Nephron (organoid): ENCODE results near the gene TIMM23B.
"Not testable (repeated sequence)": the region's sequence is repeated elsewhere in the genome, so short reads cannot be mapped to it uniquely, and the experiment has no call there.

Experiments used
- H3K27ac Mint-ChIP-seq, 3 experiments: 2 replicates each; pipeline ENCODE4 v1.8.0; 2020; ENCODE audit warnings: mixed read lengths in 3 of 3, mild to moderate bottlenecking in 2 of 3, moderate library complexity in 1 of 3
- H3K27me3 Mint-ChIP-seq: 2 replicates; pipeline ENCODE4 v1.8.0; 2021; ENCODE audit warnings: low read depth, mild to moderate bottlenecking, moderate library complexity, mixed read lengths
- H3K36me3 Mint-ChIP-seq: 2 replicates; pipeline ENCODE4 v1.8.0; 2020; ENCODE audit warnings: low read depth, mixed read lengths
- H3K4me1 Mint-ChIP-seq: 2 replicates; pipeline ENCODE4 v1.8.0; 2020; ENCODE audit warnings: mixed read lengths
- H3K4me3 Mint-ChIP-seq, 3 experiments: 2 replicates each; pipeline ENCODE4 v1.8.0; 2020; ENCODE audit warnings: mild to moderate bottlenecking in 3 of 3, mixed read lengths in 3 of 3, moderate library complexity in 2 of 3
- H3K9me3 Mint-ChIP-seq: 2 replicates; pipeline ENCODE4 v1.8.0; 2020; ENCODE audit warnings: mixed read lengths

Gene TIMM23B

DNA sequence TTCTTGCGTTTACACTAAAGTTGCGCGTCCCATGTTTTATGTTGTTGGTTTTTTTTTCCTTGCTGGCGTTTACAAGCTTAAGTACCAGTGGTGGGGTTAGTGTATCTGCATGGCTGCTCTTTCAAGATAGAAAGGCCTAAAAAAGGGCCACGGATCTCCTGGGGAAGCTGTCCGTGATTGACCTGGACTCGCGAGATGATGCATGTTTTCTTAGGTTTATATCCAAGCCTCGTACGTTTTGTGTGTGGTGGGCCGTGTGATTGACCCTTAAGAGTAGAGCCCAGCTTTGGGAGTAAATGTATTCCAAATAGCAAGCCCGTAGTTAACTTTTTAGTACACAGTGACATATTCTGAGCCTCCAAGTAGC is 469 bp downstream of the TIMM23B start:
- H3K9me3 Mint-ChIP-seq, H3K27me3 Mint-ChIP-seq: not testable (repeated sequence)
- Mint-ChIP-seq H3K27ac (peak overlapping the region; percentile 93 to 98 (median 97)), H3K4me3 (peak overlapping the region; percentile 99 to 100 (median 100)), H3K36me3 (peaks cover 14% of the 10 kb centered on the region), H3K4me1 (peaks cover 31% of the 10 kb centered on the region)

DNA sequence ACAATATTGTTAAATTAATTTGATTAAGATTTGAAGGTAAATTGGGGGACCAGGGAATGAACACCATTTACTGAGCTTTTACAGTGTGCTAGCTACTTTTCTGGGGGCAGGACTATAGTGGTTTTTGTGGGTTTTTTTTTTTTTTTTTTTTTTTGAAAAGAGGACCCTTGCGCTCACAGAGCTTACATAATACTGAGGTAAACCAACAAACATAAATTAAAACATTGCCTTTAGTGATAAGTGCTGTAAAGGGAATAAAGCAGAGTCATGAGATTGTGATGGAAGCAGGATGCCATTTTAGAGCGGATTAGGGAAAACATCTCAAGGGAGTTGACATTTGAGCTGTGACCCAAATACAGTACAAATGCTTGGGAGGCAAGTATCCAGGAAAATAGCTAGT is 1.8 kb downstream of the TIMM23B start:
- Mint-ChIP-seq H3K4me3 (peak overlapping the region; percentile 55 to 99 (median 57)), H3K36me3 (peaks cover 22% of the 10 kb centered on the region)
- H3K9me3 Mint-ChIP-seq: not testable (repeated sequence)

DNA sequence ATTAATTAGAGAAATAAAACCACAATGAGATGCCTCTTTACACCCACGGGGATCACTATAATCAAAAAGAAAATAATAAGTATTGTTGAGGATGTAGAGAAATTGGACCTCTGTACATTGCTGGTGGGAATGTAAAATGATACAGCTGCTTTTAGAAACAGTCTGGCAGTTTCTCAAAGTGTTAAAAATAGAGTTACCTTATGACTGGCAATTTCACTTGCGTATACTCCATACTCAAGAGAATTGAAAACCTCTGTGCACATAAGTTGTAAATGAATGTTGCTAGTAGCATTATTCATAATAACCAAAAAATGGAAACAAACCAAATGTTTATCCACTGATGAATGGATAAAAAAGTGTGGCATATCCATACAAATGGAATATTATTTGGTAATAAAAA is 6.3 kb downstream of the TIMM23B start:
- not testable (repeated sequence) for H3K4me1 Mint-ChIP-seq

More for the DNA sequence above, 1.8 kb downstream of the TIMM23B start:
- H3K27me3 Mint-ChIP-seq, H3K27ac Mint-ChIP-seq: not testable (repeated sequence)
- peaks cover 31% of the 10 kb centered on the region for H3K4me1 Mint-ChIP-seq

GRCh38 chr10:49948737-49949136 is 6.9 kb downstream of the TIMM23B start:
- H3K27ac Mint-ChIP-seq, H3K9me3 Mint-ChIP-seq, H3K4me1 Mint-ChIP-seq, H3K4me3 Mint-ChIP-seq, H3K27me3 Mint-ChIP-seq: not testable (repeated sequence)
- peaks cover 32% of the 10 kb centered on the region for H3K36me3 Mint-ChIP-seq

More for the DNA sequence above, 6.3 kb downstream of the TIMM23B start:
- H3K4me3 Mint-ChIP-seq, H3K9me3 Mint-ChIP-seq, H3K27ac Mint-ChIP-seq, H3K27me3 Mint-ChIP-seq: not testable (repeated sequence)
- H3K36me3 Mint-ChIP-seq: peaks cover 33% of the 10 kb centered on the region

DNA sequence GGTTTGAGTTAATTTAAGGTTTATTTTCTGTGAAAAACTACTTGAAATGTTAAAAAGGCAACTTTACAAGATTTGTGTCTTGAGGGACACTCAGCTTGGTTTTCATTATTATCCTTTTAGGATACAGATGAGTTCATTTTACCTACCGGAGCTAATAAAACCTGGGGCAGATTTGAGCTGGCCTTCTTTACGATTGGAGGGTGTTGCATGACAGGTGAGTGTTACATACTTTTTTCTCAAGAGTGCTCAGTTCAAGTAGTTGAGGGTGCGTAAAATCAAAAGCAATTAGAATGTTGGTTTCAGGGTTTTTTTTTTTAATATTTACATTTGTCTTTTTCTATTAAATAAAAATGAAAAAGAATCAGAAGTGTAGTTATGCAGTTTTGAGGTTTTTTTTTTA is 10.2 kb downstream of the TIMM23B start:
- H3K36me3 Mint-ChIP-seq: peaks cover 32% of the 10 kb centered on the region
- not testable (repeated sequence) for H3K27me3 Mint-ChIP-seq, H3K27ac Mint-ChIP-seq, H3K9me3 Mint-ChIP-seq, H3K4me1 Mint-ChIP-seq, H3K4me3 Mint-ChIP-seq

DNA sequence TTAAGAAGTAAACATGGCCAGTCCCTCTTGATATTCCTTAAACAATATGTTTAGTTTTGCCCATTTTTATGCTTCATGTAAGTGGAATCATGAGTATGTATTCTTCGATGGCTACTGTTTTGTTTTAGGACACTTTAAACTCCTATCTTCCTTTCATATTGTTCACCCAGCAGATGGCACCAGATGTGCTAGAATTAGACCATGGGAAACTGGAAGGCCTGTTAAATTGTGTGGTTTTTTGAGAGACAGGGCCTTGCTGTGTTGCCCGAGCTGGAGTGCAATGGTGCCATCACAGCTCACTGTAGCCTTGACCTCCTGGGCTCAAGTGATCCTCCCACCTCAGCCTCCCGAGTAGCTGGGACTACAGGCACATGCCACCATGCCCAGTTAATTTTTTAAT is 11.3 kb downstream of the TIMM23B start:
- not testable (repeated sequence) for H3K27ac Mint-ChIP-seq, H3K4me1 Mint-ChIP-seq, H3K4me3 Mint-ChIP-seq, H3K27me3 Mint-ChIP-seq, H3K9me3 Mint-ChIP-seq
- H3K36me3 Mint-ChIP-seq: peaks cover 29% of the 10 kb centered on the region

GRCh38 chr10:49970331-49970857 is 28.5 kb downstream of the TIMM23B start:
- H3K4me1 Mint-ChIP-seq, H3K27me3 Mint-ChIP-seq, H3K9me3 Mint-ChIP-seq, H3K4me3 Mint-ChIP-seq, H3K27ac Mint-ChIP-seq: not testable (repeated sequence)
- peaks cover 21% of the 10 kb centered on the region for H3K36me3 Mint-ChIP-seq

GRCh38 chr10:49971466-49971865 is 29.6 kb downstream of the TIMM23B start:
- not testable (repeated sequence) for H3K4me1 Mint-ChIP-seq, H3K4me3 Mint-ChIP-seq, H3K27me3 Mint-ChIP-seq, H3K27ac Mint-ChIP-seq, H3K9me3 Mint-ChIP-seq
- peaks cover 16% of the 10 kb centered on the region for H3K36me3 Mint-ChIP-seq

- not testable (repeated sequence) for H3K27me3 Mint-ChIP-seq, H3K4me1 Mint-ChIP-seq, H3K9me3 Mint-ChIP-seq, H3K27ac Mint-ChIP-seq, H3K4me3 Mint-ChIP-seq
- peaks cover 16% of the 10 kb centered on the region for H3K36me3 Mint-ChIP-seq
These were observed 30.2 kb downstream of the TIMM23B start for GRCh38 chr10:49972094-49972493.

GRCh38 chr10:49977756-49978155 is 35.9 kb downstream of the TIMM23B start:
- not testable (repeated sequence) for H3K4me3 Mint-ChIP-seq, H3K27me3 Mint-ChIP-seq, H3K4me1 Mint-ChIP-seq, H3K9me3 Mint-ChIP-seq, H3K36me3 Mint-ChIP-seq, H3K27ac Mint-ChIP-seq

DNA sequence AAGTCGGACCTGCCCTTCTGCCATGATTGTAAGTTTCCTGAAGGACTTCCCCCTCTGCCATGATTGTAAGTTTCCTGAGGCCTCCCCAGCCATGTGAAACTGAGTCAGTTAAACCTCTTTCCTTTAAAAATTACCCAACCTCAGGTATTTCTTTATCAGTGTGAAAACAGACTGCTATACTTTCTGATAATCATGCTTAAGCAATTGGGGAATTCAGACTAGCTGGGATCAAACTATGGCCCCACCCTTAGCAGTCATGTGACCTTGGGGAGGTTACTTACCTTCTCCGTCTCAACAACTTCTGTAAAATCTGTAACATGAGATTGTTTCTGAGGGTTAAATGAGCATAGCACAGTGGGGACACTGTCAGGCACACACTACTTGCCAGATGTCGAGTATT is 45.4 kb downstream of the TIMM23B start:
- not testable (repeated sequence) for H3K27me3 Mint-ChIP-seq, H3K4me3 Mint-ChIP-seq, H3K36me3 Mint-ChIP-seq, H3K4me1 Mint-ChIP-seq, H3K9me3 Mint-ChIP-seq, H3K27ac Mint-ChIP-seq

- not testable (repeated sequence) for H3K4me1 Mint-ChIP-seq, H3K27me3 Mint-ChIP-seq, H3K27ac Mint-ChIP-seq, H3K4me3 Mint-ChIP-seq, H3K9me3 Mint-ChIP-seq, H3K36me3 Mint-ChIP-seq
These were observed 46.5 kb downstream of the TIMM23B start, which contains the start of gene AGAP6 for GRCh38 chr10:49988376-49988775. Gene AGAP6 (plus strand): TSS chr10:49988406. CDS start chr10:49988716, 310 bp downstream.

- H3K9me3 Mint-ChIP-seq, H3K4me1 Mint-ChIP-seq, H3K27ac Mint-ChIP-seq, H3K36me3 Mint-ChIP-seq, H3K27me3 Mint-ChIP-seq, H3K4me3 Mint-ChIP-seq: not testable (repeated sequence)
These were observed 53.5 kb downstream of the TIMM23B start for GRCh38 chr10:49995321-49995720.

- not testable (repeated sequence) for H3K27ac Mint-ChIP-seq, H3K36me3 Mint-ChIP-seq, H3K27me3 Mint-ChIP-seq, H3K4me1 Mint-ChIP-seq, H3K9me3 Mint-ChIP-seq, H3K4me3 Mint-ChIP-seq
These were observed 72.2 kb downstream of the TIMM23B start for GRCh38 chr10:50014024-50014423.

GRCh38 chr10:50015596-50016220 is 73.9 kb downstream of the TIMM23B start:
- not testable (repeated sequence) for H3K27ac Mint-ChIP-seq, H3K4me1 Mint-ChIP-seq

GRCh38 chr10:50016926-50017325 is 75.1 kb downstream of the TIMM23B start:
- not testable (repeated sequence) for H3K36me3 Mint-ChIP-seq, H3K4me1 Mint-ChIP-seq

More at GRCh38 chr10:50015596-50016220, 73.9 kb downstream of the TIMM23B start:
- H3K36me3 Mint-ChIP-seq, H3K4me3 Mint-ChIP-seq, H3K27me3 Mint-ChIP-seq, H3K9me3 Mint-ChIP-seq: not testable (repeated sequence)

More at GRCh38 chr10:50016926-50017325, 75.1 kb downstream of the TIMM23B start:
- not testable (repeated sequence) for H3K27ac Mint-ChIP-seq, H3K27me3 Mint-ChIP-seq, H3K4me3 Mint-ChIP-seq, H3K9me3 Mint-ChIP-seq
